Measurements from ENCODE around the gene EHMT1. TPM values are rescaled to one million over a fixed set of nuclear protein-coding genes. Genes with fewer than 3 reads are reported as not detected.

The EHMT1 gene
- total RNA-seq, 1 donor from 2014 or later = 68.3 TPM

DNA sequence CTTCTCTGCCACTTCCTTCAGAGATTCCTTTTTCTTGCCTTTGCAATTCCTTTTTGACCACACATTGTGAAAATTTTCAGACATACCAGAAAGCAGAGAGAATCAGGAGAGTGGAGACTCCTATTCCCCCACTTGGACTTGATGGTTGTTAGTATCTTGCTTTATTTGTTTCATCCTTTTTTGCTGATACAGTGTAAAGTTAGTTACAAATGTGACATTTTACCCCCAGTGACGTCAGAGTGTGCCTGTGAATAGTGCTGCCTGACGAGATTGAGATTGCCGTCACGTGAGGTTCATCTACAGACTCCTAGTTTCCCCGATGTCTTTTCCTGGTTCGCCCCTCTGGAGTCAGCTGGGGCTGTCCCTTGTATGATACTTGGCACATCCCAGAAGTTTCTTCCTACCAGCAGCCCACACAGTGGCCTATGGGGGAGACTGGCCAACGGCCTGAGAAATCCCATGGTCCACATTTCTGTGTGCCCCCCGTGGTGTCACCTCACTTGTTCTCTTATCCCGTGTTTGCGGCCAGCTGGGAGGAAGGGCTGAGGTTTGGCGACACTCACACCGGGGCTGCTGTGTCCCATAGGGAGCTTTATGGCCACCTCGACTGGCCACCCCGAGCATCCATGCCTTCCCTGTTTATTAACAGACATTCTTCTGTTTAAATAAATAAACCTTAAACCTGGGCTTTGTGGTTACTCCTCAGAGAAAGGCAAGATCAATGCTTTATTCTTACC lies 210.6 kb downstream of the EHMT1 start:
- no peak for DNase-seq

- no peak for DNase-seq
Observed at GRCh38 chr9:137832191-137832700, 213.4 kb downstream of the EHMT1 start.

GRCh38 chr9:137832830-137833590 lies 214.2 kb downstream of the EHMT1 start:
- no peak for DNase-seq

GRCh38 chr9:137833721-137834613 lies 215.2 kb downstream of the EHMT1 start:
- DNase-seq = no peak

- no peak for DNase-seq
Observed at GRCh38 chr9:137834846-137835546, 216.2 kb downstream of the EHMT1 start.

- no peak for DNase-seq
Observed at GRCh38 chr9:137836151-137836830, 217.5 kb downstream of the EHMT1 start.

- no peak for DNase-seq
Observed at GRCh38 chr9:137836831-137837241, 218.0 kb downstream of the EHMT1 start.

- no peak for DNase-seq
Observed at GRCh38 chr9:137837345-137838278, 218.8 kb downstream of the EHMT1 start.

GRCh38 chr9:137838576-137838975 lies 219.8 kb downstream of the EHMT1 start:
- no peak for DNase-seq

- no peak for DNase-seq
Observed at GRCh38 chr9:137843355-137843754, 224.6 kb downstream of the EHMT1 start.

DNA sequence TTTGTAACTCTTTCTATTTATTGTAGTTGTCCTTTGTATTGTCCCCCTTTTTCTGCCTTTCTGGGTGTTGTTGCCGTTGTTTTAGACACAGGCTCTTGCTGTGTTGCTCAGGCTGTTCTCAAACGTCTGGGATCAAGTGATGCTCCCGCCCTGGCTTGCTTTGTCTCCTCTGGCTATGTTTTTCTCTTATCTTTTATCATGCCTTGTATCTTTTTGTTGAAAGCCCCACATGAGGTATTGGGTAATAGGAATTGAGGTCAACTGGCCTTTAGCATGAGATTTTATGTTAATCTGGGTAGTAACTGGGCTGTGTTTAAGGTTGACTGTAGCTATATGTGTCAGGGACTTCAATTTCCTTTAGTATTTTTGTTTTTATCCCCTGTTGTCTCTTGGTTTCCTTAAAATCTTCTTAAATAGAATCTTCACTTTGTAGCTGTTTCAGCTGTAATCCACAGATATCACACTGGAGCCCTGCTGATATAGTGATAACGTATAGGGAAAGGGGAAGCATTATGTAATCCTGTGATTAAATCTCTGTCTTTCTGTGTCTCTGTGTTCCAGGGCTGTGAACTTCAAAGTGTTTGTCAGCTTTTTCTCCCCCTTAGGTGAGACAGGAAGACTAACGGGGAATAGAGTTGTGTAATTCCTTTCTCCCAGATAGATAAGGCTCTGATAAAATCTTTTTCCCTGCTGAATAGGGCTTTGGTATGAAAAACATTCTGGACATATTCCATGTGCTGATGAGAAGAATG lies 232.9 kb downstream of the EHMT1 start:
- no peak for DNase-seq

DNA sequence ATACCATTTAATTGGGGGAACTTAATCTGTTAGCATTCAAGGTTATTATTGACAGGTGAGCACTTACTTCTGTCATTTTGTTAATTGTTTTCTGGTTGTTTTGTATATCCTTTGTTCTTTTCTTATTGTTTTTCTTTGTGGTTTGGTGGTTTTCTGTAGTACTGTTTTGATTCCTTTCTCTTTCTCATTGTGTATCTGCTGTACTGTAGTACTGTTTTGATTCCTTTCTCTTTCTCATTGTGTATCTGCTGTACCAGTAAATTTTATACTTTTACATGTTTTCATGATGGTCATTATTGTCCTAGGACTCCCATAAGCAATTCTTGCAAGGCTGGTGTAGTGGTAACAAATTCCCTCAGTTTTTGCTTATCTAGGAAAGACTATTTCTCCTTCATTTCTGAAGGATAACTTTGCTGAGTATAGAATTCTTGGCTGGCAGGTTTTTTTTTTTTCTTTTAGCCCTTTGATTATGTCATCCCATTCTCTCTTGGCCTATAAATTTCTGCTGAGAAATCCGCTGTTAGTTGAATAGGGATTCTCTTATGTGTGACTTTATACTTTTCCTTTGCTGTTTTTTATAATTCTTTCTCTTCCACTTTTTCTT lies 234.7 kb downstream of the EHMT1 start:
- DNase-seq = no peak

GRCh38 chr9:137860361-137860760 lies 241.6 kb downstream of the EHMT1 start:
- no peak for DNase-seq

- no peak for DNase-seq
Observed at GRCh38 chr9:137865581-137866145, 246.9 kb downstream of the EHMT1 start.

- no peak for DNase-seq
Observed at GRCh38 chr9:137866226-137867141, 247.7 kb downstream of the EHMT1 start.

DNA sequence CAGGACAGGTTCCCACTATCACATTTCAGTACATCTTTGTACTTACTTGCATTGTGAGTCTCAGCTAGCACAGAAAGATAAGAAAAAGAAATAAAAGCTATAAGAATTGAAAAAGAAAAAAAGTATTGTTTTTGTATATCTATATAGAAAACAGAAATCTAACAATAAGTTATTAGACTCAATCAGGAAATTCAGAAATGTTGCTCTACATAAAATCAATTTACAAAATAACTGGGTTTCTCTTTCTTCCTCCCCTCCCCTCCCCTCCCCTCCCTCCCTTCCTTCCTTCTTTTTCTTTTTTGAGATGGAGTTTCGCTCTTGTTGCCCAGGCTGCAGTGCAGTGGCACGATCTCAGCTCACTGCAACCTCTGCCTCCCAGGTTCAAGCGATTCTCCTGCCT lies 251.6 kb downstream of the EHMT1 start:
- DNase-seq = no peak

GRCh38 chr9:137872296-137872695 lies 253.5 kb downstream of the EHMT1 start:
- no peak for DNase-seq
